WI38 (cell line): Measurements from ENCODE around the gene KRTAP15-1.

Source experiments
- H3K4me3 ChIP-seq: 2 replicates; pipeline ENCODE4 v1.5.1; 2011; ENCODE audit warnings: low read depth, mild to moderate bottlenecking, control low read depth, low read length
- TF ChIP-seq, protein P1 (sequence below): IDR thresholded peaks from 2 replicates; pipeline ENCODE4 v1.5.1; 2012; ENCODE audit warnings: low read depth, mild to moderate bottlenecking, control low read depth, low read length

The KRTAP15-1 gene, protein sequence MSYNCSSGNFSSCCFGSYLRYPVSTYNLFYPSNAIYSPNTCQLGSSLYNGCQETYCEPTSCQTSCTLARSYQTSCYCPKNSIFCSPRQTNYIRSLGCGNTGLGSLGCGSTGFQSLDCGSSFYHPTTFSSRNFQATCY

GRCh38 chr21:30439975-30440374 is at the start of gene KRTAP15-1:
KRTAP15-1 (plus strand) TSS chr21:30440275; CDS start chr21:30440328, 53 bp downstream.
- TF ChIP-seq, protein P1, sequence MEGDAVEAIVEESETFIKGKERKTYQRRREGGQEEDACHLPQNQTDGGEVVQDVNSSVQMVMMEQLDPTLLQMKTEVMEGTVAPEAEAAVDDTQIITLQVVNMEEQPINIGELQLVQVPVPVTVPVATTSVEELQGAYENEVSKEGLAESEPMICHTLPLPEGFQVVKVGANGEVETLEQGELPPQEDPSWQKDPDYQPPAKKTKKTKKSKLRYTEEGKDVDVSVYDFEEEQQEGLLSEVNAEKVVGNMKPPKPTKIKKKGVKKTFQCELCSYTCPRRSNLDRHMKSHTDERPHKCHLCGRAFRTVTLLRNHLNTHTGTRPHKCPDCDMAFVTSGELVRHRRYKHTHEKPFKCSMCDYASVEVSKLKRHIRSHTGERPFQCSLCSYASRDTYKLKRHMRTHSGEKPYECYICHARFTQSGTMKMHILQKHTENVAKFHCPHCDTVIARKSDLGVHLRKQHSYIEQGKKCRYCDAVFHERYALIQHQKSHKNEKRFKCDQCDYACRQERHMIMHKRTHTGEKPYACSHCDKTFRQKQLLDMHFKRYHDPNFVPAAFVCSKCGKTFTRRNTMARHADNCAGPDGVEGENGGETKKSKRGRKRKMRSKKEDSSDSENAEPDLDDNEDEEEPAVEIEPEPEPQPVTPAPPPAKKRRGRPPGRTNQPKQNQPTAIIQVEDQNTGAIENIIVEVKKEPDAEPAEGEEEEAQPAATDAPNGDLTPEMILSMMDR: no peak
- no peak within 1 kb of the TSS for H3K4me3 ChIP-seq

DNA sequence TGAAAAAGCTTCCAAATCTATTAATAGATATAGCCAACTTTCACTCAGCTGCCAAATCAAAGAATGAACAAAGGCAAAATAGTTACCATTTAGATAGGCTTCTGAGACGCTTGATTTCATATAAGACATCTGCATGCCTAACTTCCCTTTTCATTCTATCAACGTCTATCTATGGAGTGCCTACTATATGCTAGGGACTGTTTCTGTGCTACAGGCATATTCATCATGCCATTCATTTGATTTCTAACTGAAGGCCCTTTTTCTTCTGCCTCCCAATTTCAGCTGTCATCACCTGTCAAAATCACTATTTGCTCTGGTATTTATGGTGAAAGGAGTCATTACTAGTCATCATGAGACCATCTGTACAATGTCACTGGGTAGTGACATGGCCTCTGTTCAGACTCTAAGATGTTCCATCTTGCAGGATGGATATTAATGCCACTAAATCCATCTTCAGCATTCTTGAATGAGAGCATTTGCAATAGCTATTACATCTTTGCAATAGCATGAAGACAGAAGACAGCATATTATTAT is 48.5 kb upstream of the KRTAP15-1 start:
- TF ChIP-seq, protein P1: no peak
- no peak overlapping the region for H3K4me3 ChIP-seq

DNA sequence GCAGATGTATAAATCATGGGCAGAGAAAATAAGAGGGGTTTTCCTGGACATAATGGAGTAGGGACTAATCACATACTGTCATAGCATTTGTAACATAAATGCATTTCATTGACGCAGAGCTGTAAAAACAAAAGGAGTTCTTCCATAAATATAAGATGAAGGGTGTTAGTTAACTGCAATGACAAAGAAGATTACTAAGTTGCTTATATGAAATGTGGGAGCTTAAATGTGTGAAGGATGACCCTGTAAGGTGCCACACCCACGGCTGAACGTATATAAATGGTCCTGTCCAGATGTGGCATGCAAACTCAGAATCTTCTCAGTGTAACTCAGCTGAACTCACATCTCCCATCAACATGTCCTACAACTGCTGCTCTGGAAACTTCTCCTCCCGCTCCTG is 44.3 kb upstream of the KRTAP15-1 start, which contains the start of gene KRTAP13-1:
TSS of gene KRTAP13-1 (plus strand) at position 301 of the 400 bp plus-strand sequence. CDS start at position 357, 56 bp downstream.
- no peak within 1 kb of the TSS for H3K4me3 ChIP-seq
- TF ChIP-seq, protein P1: no peak

- TF ChIP-seq, protein P1: no peak
- no peak overlapping the region for H3K4me3 ChIP-seq
These were observed 31.1 kb upstream of the KRTAP15-1 start for GRCh38 chr21:30408782-30409494.

- no peak overlapping the region for H3K4me3 ChIP-seq
- TF ChIP-seq, protein P1: no peak
These were observed 24.1 kb upstream of the KRTAP15-1 start for GRCh38 chr21:30415993-30416392.

DNA sequence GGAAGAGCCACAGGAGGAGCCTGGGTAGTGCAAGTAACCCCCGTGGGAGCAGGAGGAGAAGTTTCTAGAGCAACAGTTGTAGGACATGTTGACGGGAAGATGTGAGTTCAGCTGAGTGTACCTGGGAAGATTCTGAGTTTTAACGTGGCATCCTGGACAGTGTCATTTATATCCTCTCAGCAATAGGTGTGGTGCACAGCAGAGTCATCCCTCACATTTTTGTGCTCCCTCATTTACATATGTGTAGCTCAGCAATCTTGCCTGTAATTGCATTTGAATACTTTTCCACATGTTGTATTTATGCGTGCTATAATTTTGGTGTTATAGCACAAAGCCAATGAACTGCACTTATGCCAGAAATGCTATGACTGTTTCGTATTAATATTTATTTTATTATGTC is 14.2 kb upstream of the KRTAP15-1 start, which contains the start of gene KRTAP13-3:
TSS of gene KRTAP13-3 (minus strand) at position 101 of the 400 bp plus-strand sequence. CDS start at position 87, 14 bp downstream.
- TF ChIP-seq, protein P1: no peak
- H3K4me3 ChIP-seq: no peak within 1 kb of the TSS

DNA sequence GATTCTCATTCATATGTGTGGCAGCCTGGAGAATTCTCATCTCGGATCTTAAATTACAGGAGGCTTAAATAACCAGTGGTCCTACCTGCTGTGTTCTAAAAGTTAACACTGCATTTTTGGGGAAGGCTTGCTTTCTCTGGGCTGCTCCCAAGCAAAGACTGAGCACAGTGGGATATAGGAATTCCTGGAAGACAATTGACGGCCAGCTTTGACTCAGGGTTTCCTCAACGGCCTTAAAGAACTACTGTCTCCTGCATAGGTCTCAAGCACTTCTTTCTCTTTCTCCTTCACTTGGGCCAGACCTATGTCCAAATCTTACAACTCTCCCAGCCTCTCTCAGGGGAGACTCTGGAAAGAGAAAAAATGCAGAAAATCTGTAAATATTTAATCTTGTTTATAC is 13.3 kb upstream of the KRTAP15-1 start:
- H3K4me3 ChIP-seq: no peak overlapping the region
- TF ChIP-seq, protein P1: no peak
